Omental fat pad (tissue), 4 donors: ENCODE measurements around the gene TM9SF4. TPM values are rescaled to one million over a fixed set of nuclear protein-coding genes. Genes with fewer than 3 reads are reported as not detected.

Source experiments
- ATAC-seq: fragments of 150-250 bp; one replicate; pipeline ENCODE4 v1.9.1; 2016; ENCODE audit warnings: mild to moderate bottlenecking, moderate library complexity; ENCODE audit not compliant: low FRiP score
- DNase-seq: peaks from one replicate; pipeline ENCODE4 v3.0.0-alpha.2; 2019; ENCODE audit warnings: low spot score
- total RNA-seq, 4 donors: library from RNA; depleted of rRNA; stranded (reverse); fragments of >200 nt; gene quantifications; one replicate each; pipeline ENCODE4 v1.1.0, GENCODE V29; 2016
- TF ChIP-seq, protein P1 (sequence below), 3 donors: fragments of 450-650 bp; IDR thresholded peaks; one replicate each; pipeline ENCODE4 v1.5.1; 2016 to 2017; ENCODE audit warnings: antibody characterized with exemption in 3 of 3, mild to moderate bottlenecking in 3 of 3, moderate library complexity in 2 of 3

The TM9SF4 gene
- total RNA-seq, 4 donors from 2014 or later = 23.3 to 32.3 (median 31.5) TPM

DNA sequence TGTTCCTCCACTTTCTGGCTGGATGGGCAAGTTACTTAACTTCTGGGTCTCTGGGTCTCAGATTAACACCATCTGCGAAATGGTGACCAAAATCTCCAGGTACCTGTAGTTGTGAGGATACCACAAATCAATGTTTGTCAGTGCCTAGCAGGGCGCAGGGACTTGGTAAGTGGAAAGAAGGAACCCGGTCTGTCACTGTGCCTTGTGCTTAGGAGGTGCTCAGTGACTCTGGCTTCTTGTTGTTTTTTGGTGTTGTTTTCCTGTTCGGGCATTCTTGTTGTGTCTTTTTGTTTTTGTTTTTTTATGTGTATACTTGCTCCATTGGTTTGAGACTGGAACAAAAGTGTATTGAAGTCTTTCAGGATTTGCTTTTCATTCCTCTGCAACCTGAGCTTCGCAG is 17.8 kb downstream of the TM9SF4 start:
- DNase-seq (no peak), ATAC-seq (no peak)
- TF ChIP-seq, protein P1, sequence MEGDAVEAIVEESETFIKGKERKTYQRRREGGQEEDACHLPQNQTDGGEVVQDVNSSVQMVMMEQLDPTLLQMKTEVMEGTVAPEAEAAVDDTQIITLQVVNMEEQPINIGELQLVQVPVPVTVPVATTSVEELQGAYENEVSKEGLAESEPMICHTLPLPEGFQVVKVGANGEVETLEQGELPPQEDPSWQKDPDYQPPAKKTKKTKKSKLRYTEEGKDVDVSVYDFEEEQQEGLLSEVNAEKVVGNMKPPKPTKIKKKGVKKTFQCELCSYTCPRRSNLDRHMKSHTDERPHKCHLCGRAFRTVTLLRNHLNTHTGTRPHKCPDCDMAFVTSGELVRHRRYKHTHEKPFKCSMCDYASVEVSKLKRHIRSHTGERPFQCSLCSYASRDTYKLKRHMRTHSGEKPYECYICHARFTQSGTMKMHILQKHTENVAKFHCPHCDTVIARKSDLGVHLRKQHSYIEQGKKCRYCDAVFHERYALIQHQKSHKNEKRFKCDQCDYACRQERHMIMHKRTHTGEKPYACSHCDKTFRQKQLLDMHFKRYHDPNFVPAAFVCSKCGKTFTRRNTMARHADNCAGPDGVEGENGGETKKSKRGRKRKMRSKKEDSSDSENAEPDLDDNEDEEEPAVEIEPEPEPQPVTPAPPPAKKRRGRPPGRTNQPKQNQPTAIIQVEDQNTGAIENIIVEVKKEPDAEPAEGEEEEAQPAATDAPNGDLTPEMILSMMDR (IDR thresholded peaks at IDR 0.05) = no peak

DNA sequence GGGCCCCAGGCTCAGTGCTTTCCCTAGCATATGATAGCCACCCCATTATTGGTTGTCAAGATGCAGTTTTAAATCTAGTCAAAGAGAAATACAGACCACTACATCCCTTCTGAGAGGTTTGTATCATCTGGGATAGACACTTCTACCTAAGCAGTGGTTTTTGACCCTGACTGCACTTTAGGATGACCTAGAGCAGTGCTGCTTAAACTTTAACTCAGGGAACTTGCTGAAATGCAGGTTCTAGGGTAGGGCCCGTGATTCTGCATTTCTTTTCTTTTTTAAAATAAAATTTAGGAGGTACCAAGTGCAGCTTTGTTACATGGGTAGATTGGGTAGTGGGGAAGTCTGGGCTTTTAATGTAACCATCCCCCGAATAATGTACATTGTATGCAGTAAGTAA is 18.7 kb downstream of the TM9SF4 start:
- TF ChIP-seq, protein P1 (IDR thresholded peaks at IDR 0.05) = no peak
- DNase-seq = no peak
- no peak for ATAC-seq

DNA sequence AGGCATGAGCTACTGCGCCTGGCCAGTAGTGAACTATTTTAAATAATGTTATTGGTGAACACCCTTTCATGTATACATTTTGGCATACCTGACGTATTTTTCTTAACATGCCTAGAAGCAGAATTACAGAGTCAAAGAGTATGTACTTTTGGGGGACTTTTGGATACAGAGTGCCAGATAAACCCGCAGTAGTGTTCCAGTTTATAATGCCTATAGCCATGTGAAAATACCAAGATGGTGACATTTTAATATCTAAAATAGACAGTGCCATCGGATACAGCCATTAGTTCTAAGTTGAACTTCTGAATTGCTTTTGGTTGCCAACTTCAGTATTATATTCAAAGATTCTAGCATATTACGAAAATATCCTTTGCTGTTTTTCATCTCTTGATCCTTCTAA is 20.3 kb downstream of the TM9SF4 start:
- TF ChIP-seq, protein P1 (IDR thresholded peaks at IDR 0.05) = no peak

DNA sequence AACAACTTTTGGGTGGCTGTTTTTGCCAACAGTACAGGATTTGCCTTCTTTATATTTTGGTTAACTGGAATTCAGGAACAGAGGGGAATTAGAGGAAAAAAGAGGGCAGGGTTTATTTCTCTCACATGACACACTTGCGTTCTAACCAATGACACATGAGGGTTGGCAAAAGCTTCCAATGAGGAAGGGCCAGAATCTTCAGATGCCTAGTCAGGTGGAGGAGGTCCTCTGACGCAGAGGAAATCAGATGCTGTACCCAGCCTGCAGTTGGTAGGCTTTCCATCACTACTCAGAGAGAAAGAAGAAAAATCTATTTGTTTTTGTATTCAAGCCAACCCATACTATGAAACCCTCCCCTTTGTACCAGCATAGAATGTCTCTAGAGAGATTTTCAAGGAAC is 20.8 kb downstream of the TM9SF4 start:
- TF ChIP-seq, protein P1 (IDR thresholded peaks at IDR 0.05) = no peak
- ATAC-seq = no peak
- no peak for DNase-seq

More for the DNA sequence above, 20.3 kb downstream of the TM9SF4 start:
- ATAC-seq = no peak
- DNase-seq = no peak

DNA sequence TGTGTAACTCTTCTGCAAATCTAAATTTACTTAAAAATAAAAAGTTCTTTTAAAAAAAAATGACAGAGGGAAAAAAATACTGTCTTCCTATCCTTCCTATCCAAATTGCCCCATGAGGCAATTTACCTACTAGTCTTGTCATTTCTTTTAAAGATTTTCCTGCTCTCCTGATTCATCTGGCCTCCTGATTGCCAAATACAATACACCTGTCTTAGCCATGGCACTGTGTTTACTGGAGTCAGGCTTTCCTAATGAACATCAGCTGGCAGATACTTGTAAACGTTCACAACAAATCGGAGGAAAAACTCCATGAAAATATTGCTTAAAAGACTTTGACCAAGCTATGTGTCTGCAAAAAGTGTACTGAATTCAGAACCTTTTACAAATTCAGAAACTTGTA is 21.5 kb downstream of the TM9SF4 start:
- ATAC-seq (no peak), DNase-seq (no peak)
- TF ChIP-seq, protein P1 (IDR thresholded peaks at IDR 0.05) = no peak

DNA sequence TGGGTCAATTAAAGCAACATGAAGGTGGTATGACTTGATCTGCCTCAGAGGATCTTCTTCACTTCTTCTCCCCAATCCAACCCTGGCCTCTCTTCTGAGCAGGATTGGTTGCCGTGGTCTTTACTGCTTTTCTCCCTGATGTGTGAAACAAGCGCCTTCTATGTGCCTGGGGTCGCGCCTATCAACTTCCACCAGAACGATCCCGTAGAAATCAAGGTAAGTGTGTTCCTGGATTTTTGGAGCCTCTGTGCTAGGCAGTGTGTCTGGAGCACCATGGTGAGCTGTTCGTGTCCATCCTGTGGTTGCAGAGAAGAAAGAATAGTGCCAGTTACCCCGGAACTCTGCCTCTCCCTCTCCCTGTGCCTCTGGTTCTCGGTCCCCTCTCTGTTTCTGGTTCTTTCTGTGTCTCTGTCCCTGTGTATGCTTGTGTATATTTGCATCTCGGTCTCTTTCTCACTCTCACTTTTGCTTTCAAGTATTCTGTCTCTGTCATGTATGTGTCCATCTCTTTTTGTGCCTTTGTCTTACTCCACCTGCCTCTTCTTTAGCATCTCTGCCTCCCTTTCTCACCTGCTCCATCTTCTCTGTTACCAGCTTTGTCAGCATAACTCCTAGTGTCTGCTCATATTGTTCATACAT is 23.5 kb downstream of the TM9SF4 start:
- ATAC-seq (no peak), DNase-seq (no peak)

DNA sequence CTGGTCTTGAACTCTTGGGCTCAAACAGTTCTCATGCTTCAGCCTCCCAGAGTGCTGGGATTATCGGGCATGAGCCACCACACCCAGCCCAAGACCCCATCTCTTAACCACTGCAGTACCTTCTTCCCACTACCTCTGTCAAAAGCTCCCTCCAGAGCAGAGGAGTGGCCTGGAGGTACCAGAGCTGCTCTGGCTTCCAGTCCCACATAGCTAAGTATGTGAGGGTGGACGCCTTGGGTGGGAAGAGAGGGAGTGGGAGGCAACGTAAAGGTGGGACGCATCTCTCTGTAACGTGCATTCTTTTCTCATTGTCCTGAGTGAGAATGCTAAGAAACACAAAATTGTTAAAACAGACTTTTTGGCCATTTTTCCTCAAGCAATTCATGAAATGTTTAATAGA is 24.5 kb downstream of the TM9SF4 start:
- DNase-seq (no peak), ATAC-seq (no peak)
- TF ChIP-seq, protein P1 (IDR thresholded peaks at IDR 0.05) = no peak

More for the DNA sequence above, 23.5 kb downstream of the TM9SF4 start:
- TF ChIP-seq, protein P1 (IDR thresholded peaks at IDR 0.05) = no peak
